CD4-positive, alpha-beta T cell treated with Interleukin-4 for 4 hours (primary cell): ENCODE measurements around the gene HERC6.
"Not testable (repeated sequence)": the region's sequence is repeated elsewhere in the genome, so short reads cannot be mapped to it uniquely, and the experiment has no call there.

Source experiments
- DNase-seq: peaks from one replicate; pipeline ENCODE4 v3.0.0-alpha.2; 2020

HERC6 gene

GRCh38 chr4:88378691-88379559, at the start of gene HERC6:
Gene HERC6 (plus strand): TSS chr4:88378852. CDS start chr4:88378922, 70 bp downstream.
- DNase-seq = peak; percentile 87

- no peak for DNase-seq
Measured at GRCh38 chr4:88333741-88334405, 44.8 kb upstream of the HERC6 start.

GRCh38 chr4:88335092-88335665, 43.5 kb upstream of the HERC6 start:
- no peak for DNase-seq

GRCh38 chr4:88341227-88342192, 37.1 kb upstream of the HERC6 start:
- no peak for DNase-seq

- DNase-seq = not testable (repeated sequence)
Measured at GRCh38 chr4:88346902-88347301, 31.8 kb upstream of the HERC6 start.

- DNase-seq = not testable (repeated sequence)
Measured at GRCh38 chr4:88348761-88349160, 29.9 kb upstream of the HERC6 start.

- DNase-seq = no peak
Measured at GRCh38 chr4:88350786-88351185, 27.9 kb upstream of the HERC6 start.

GRCh38 chr4:88352062-88352740, 26.5 kb upstream of the HERC6 start:
- DNase-seq = no peak

- DNase-seq = no peak
Measured at GRCh38 chr4:88353324-88353723, 25.3 kb upstream of the HERC6 start.

- no peak for DNase-seq
Measured at GRCh38 chr4:88356771-88357170, 21.9 kb upstream of the HERC6 start.

- DNase-seq = no peak
Measured at GRCh38 chr4:88357262-88357661, 21.4 kb upstream of the HERC6 start.

- no peak for DNase-seq
Measured at GRCh38 chr4:88359558-88359957, 19.1 kb upstream of the HERC6 start.

GRCh38 chr4:88360256-88360655, 18.4 kb upstream of the HERC6 start:
- no peak for DNase-seq

- DNase-seq = no peak
Measured at GRCh38 chr4:88360791-88361190, 17.9 kb upstream of the HERC6 start.

GRCh38 chr4:88361217-88361773, 17.4 kb upstream of the HERC6 start:
- DNase-seq = not testable (repeated sequence)

GRCh38 chr4:88366460-88366859, 12.2 kb upstream of the HERC6 start:
- DNase-seq = no peak

- DNase-seq = no peak
Measured at GRCh38 chr4:88367826-88368225, 10.8 kb upstream of the HERC6 start.

GRCh38 chr4:88369180-88369812, 9.4 kb upstream of the HERC6 start:
- DNase-seq = peak; percentile 34

- no peak for DNase-seq
Measured at GRCh38 chr4:88381123-88381522, 2.5 kb downstream of the HERC6 start.

- peak; percentile 89 for DNase-seq
Measured at GRCh38 chr4:88382621-88383020, 4.0 kb downstream of the HERC6 start.

GRCh38 chr4:88390128-88390527, 11.5 kb downstream of the HERC6 start:
- DNase-seq = no peak
